Measurements from ENCODE around the gene LUC7L. TPM values are rescaled to one million over a fixed set of nuclear protein-coding genes. Genes with fewer than 3 reads are reported as not detected.

The LUC7L gene
- total and polyA plus RNA-seq, 10 of the 15 experiments (the other 5 are each of a cell fraction or from before 2014, with no cell fraction given) = 2.3 to 59.6 (median 44.1) TPM

GRCh38 chr16:249431-249830 lies 20.2 kb upstream of the LUC7L start:
- ATAC-seq = no peak
- Histone ChIP-seq H3K27ac (ENCODE audit: control insufficient read depth, insufficient read depth) (no peak overlapping the region), H3K36me3 (ENCODE audit: control insufficient read depth in 2 of 2, insufficient read depth in 2 of 2, low read length in 1 of 2) (no peaks in the 10 kb centered on the region; a peak in 1 of 4 replicates), H3K9me3 (replicated peaks; ENCODE audit: control insufficient read depth, insufficient read depth, low read length) (no peaks in the 10 kb centered on the region), H3K27me3 (replicated peaks in 1 of 2; ENCODE audit: control insufficient read depth in 2 of 2, insufficient read depth in 2 of 2, low read length in 1 of 2) (no peaks in the 10 kb centered on the region), H3K79me2 (ENCODE audit: control insufficient read depth, insufficient read depth, low read length) (no peaks in the 10 kb centered on the region; the same call in 1 of the 2 replicates), H3K4me3 (no peak overlapping the region), H4K20me1 (ENCODE audit: control insufficient read depth, insufficient read depth) (no peaks in the 10 kb centered on the region), H2AFZ (ENCODE audit: control insufficient read depth, low read depth, low read length) (no peak overlapping the region), H3K9ac (ENCODE audit: control insufficient read depth, insufficient read depth, low read length) (no peak overlapping the region), H3K4me1 (ENCODE audit: control insufficient read depth, insufficient read depth, low read length) (peaks cover 4% of the 10 kb centered on the region; the same call in 1 of the 2 replicates), H3K4me2 (ENCODE audit: control insufficient read depth, insufficient read depth) (no peak overlapping the region)
- intact Hi-C loops (cut with micrococcal nuclease; ENCODE audit: unreplicated experiment) = no loop called here
- 78% methylated on average over 12 of the region's 12 CpGs for WGBS (ENCODE audit: insufficient coverage, insufficient replicate concordance, low lambda C conversion rate, missing lambda C conversion rate)
- ChIA-PET RAD21 (ENCODE audit: unreplicated experiment) (interaction anchor here (1.6 kb wide), 1 partner anchor 14 kb away, joined by 4 read pairs; the partner anchor contains the start of gene FAM234A), POLR2A (interaction anchor here (0.5 to 1.3 kb wide), 3 partner anchors 7 to 1706 kb away, joined by 3 to 4 read pairs (median 4); partner anchors contain the start of gene FAM234A), SMC1A (ENCODE audit: uncharacterized antibody, unreplicated experiment) (interaction anchor here (1.4 to 1.6 kb wide), 2 partner anchors 9 to 14 kb away, joined by 6 to 8 read pairs; no protein-coding TSS in a partner anchor), CTCF (interaction anchor here (1.0 kb wide), 1 partner anchor 10 kb away, joined by 4 read pairs; no protein-coding TSS in a partner anchor)
- no peak for DNase-seq (ENCODE audit: low read depth, low spot score)
- FAIRE-seq = no peak
- BruUV-seq (replicated peaks) = no TSS peak
- in situ Hi-C loops (cut with MboI) = no loop called here
- no peak for TF ChIP-seq SMARCA5 (IDR thresholded peaks at IDR 0.05)

DNA sequence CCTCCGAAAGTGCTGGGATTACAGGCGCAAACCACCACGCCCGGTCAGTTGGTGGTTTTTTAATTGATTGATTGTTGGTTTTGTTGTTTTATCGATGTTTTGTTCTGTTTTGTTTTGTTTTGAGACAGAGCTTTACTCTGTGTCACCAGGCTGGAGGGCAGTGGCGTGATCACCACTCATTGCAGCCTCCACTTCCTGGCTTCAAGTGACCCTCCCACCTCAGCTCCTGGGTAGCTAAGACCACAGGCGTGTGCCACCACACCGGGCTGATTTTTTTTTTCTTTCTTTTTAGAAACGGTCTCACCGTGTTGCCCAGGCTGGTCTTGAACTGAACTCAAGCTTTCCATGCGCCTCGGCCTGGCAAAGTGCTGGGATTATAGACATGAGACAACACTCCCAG lies 17.8 kb upstream of the LUC7L start:
- intact Hi-C loops (cut with micrococcal nuclease; ENCODE audit: unreplicated experiment) = no loop called here
- no peaks in the 10 kb centered on the region for H3K36me3 ChIP-seq (ENCODE audit: control insufficient read depth in 2 of 2, insufficient read depth in 2 of 2, low read length in 1 of 2)
- no peak overlapping the region for H3K4me2 ChIP-seq (ENCODE audit: control insufficient read depth, insufficient read depth)
- DNase-seq (ENCODE audit: low read depth, low spot score) (no peak), FAIRE-seq (no peak), ATAC-seq (no peak)
- ChIA-PET CTCF (no interaction called here), SMC1A (ENCODE audit: uncharacterized antibody, unreplicated experiment) (no interaction called here), POLR2A (no interaction called here), RAD21 (ENCODE audit: unreplicated experiment) (no interaction called here)
- in situ Hi-C loops (cut with MboI) = no loop called here
- peaks cover 6% of the 10 kb centered on the region for H3K4me1 ChIP-seq (ENCODE audit: control insufficient read depth, insufficient read depth, low read length)
- H3K27ac ChIP-seq (ENCODE audit: control insufficient read depth, insufficient read depth) = no peak overlapping the region
- H3K9ac ChIP-seq (ENCODE audit: control insufficient read depth, insufficient read depth, low read length) = no peak overlapping the region
- no peak overlapping the region for H2AFZ ChIP-seq (ENCODE audit: control insufficient read depth, low read depth, low read length)
- no TSS peak for BruUV-seq (replicated peaks)
- no peak overlapping the region for H3K4me3 ChIP-seq
- H3K27me3 ChIP-seq (replicated peaks in 1 of 2; ENCODE audit: control insufficient read depth in 2 of 2, insufficient read depth in 2 of 2, low read length in 1 of 2) = no peaks in the 10 kb centered on the region
- H3K79me2 ChIP-seq (ENCODE audit: control insufficient read depth, insufficient read depth, low read length) = no peaks in the 10 kb centered on the region; the same call in 1 of the 2 replicates
- 97% methylated on average over 12 of the region's 12 CpGs for WGBS (ENCODE audit: insufficient coverage, insufficient replicate concordance, low lambda C conversion rate, missing lambda C conversion rate)
- H4K20me1 ChIP-seq (ENCODE audit: control insufficient read depth, insufficient read depth) = no peaks in the 10 kb centered on the region
- no peaks in the 10 kb centered on the region for H3K9me3 ChIP-seq (replicated peaks; ENCODE audit: control insufficient read depth, insufficient read depth, low read length)
- TF ChIP-seq BCL11A (IDR thresholded peaks at IDR 0.05; ENCODE audit: low read depth, low read length) (no peak), POLR2A (IDR thresholded peaks at IDR 0.05; ENCODE audit: low read depth, low read length) (no peak), WRNIP1 (IDR thresholded peaks at IDR 0.05; ENCODE audit: borderline replicate concordance, low read depth, low read length) (no peak), IKZF1 (conservative IDR thresholded peaks at IDR 0.05) (no peak), MXI1 (IDR thresholded peaks at IDR 0.05; ENCODE audit: low read depth, low read length) (no peak), CBX3 (IDR thresholded peaks at IDR 0.05; ENCODE audit: borderline replicate concordance, low read depth) (no peak), ZNF592 (IDR thresholded peaks at IDR 0.05) (no peak), PAX5 (IDR thresholded peaks at IDR 0.05; ENCODE audit: borderline replicate concordance, low read depth, low read length) (no peak), POLR2AphosphoS2 (IDR thresholded peaks at IDR 0.05; ENCODE audit: low read depth, low read length) (no peak)
